GM23248 (cell line): ENCODE measurements around the gene SLC15A1. TPM values are rescaled to one million over a fixed set of nuclear protein-coding genes. Genes with fewer than 3 reads are reported as not detected.
A peak's percentile ranks its signal among the peaks of the same experiment; 100 is the strongest.

ENCODE experiments used
- DNase-seq: peaks from one replicate; pipeline ENCODE4 v3.0.0-alpha.2; 2015
- H2AFZ ChIP-seq: fragments of 200-600 bp; sonication (generic); 2 replicates; pipeline ENCODE4 v1.6.1; 2016; ENCODE audit warnings: antibody characterized with exemption
- H3F3A ChIP-seq: fragments of 200-600 bp; sonication (generic); 2 replicates; pipeline ENCODE4 v1.6.1; 2016; ENCODE audit warnings: mild to moderate bottlenecking, antibody characterized with exemption, mixed run types; ENCODE audit not compliant: insufficient read depth
- H3K27ac ChIP-seq: fragments of 200-600 bp; sonication (generic); 2 replicates; pipeline ENCODE4 v1.5.1; 2016; ENCODE audit warnings: mild to moderate bottlenecking
- H3K27me3 ChIP-seq: fragments of 200-600 bp; sonication (generic); replicated peaks from 2 replicates; pipeline ENCODE4 v1.6.1; 2016; ENCODE audit warnings: mild to moderate bottlenecking; ENCODE audit not compliant: insufficient read depth
- H3K36me3 ChIP-seq: fragments of 200-600 bp; sonication (generic); 2 replicates; pipeline ENCODE4 v1.6.1; 2016; ENCODE audit warnings: low read depth, mild to moderate bottlenecking
- H3K4me1 ChIP-seq: fragments of 200-600 bp; sonication (generic); 2 replicates; pipeline ENCODE4 v1.6.1; 2016; ENCODE audit warnings: mild to moderate bottlenecking; ENCODE audit not compliant: insufficient read depth
- H3K4me2 ChIP-seq: fragments of 200-600 bp; sonication (generic); one replicate; pipeline ENCODE4 v1.6.1; 2016; ENCODE audit warnings: mild to moderate bottlenecking; ENCODE audit not compliant: unreplicated experiment
- H3K4me3 ChIP-seq: fragments of 200-600 bp; sonication (generic); 2 replicates; pipeline ENCODE4 v1.5.1; 2016; ENCODE audit warnings: mild to moderate bottlenecking
- H3K79me2 ChIP-seq: fragments of 200-600 bp; sonication (generic); 2 replicates; pipeline ENCODE4 v1.6.1; 2016; ENCODE audit warnings: mild to moderate bottlenecking; ENCODE audit not compliant: insufficient read depth
- H3K9ac ChIP-seq: fragments of 200-600 bp; sonication (generic); 2 replicates; pipeline ENCODE4 v1.6.1; 2016; ENCODE audit warnings: mild to moderate bottlenecking
- H3K9me2 ChIP-seq: fragments of 200-600 bp; sonication (generic); 2 replicates; pipeline ENCODE4 v1.6.1; 2016; ENCODE audit warnings: mixed run types, mild to moderate bottlenecking, moderate library complexity; ENCODE audit not compliant: insufficient read depth
- H3K9me3 ChIP-seq: fragments of 200-600 bp; sonication (generic); one replicate; pipeline ENCODE4 v1.6.1; 2017; ENCODE audit warnings: low read depth
- H4K20me1 ChIP-seq: fragments of 200-600 bp; sonication (generic); 2 replicates; pipeline ENCODE4 v1.6.0; 2016; ENCODE audit not compliant: insufficient read depth
- EZH2 ChIP-seq: fragments of 200-600 bp; sonication (generic); IDR thresholded peaks from 2 replicates; pipeline ENCODE4 v1.6.1; 2018; ENCODE audit warnings: antibody characterized with exemption, mild to moderate bottlenecking; ENCODE audit not compliant: insufficient read depth, poor library complexity, severe bottlenecking
- EZH2phosphoT487 ChIP-seq: fragments of 200-600 bp; sonication (generic); IDR thresholded peaks from 2 replicates; pipeline ENCODE4 v1.6.1; 2018; ENCODE audit warnings: antibody characterized with exemption, moderate library complexity, mild to moderate bottlenecking, low read depth; ENCODE audit not compliant: insufficient read depth
- WGBS, 2 experiments: methylation state at CpG; one replicate each; pipeline ENCODE4 v1.1.6; 2015 to 2017; ENCODE audit warnings: low lambda C conversion rate in 2 of 2, low coverage in 1 of 2; ENCODE audit errors: missing lambda C conversion rate in 2 of 2; 5-methylcytosine and 5-hydroxymethylcytosine counted together
- in situ Hi-C: fragments of 300-500 bp; cut with MboI; formaldehyde crosslinking; loops from 2 replicates; pipeline ENCODE4 v1.15.0; 2020
- polyA plus RNA-seq: library from polyadenylated mRNA; unstranded; fragments of >200 nt; fragmentation: Nextera tagmentation; extraction: Ambion mirVana; gene quantifications from 2 replicates; pipeline ENCODE4 v1.2.1, GENCODE V29; 2016
- total RNA-seq: library from RNA; depleted of rRNA; stranded (reverse); fragments of >200 nt; shearing (Covaris generic); gene quantifications from 2 replicates; pipeline ENCODE4 v1.2.3, GENCODE V29; 2014

Gene SLC15A1
- total and polyA plus RNA-seq, 2 experiments from 2014 or later = not detected

GRCh38 chr13:98741741-98742435 lies 10.6 kb downstream of the SLC15A1 start:
- TF ChIP-seq EZH2phosphoT487 (no peak), EZH2 (no peak)
- H3F3A ChIP-seq = no peaks in the 10 kb centered on the region
- H3K79me2 ChIP-seq = no peaks in the 10 kb centered on the region
- no peaks in the 10 kb centered on the region for H3K9me3 ChIP-seq
- DNase-seq = peak; percentile 36
- in situ Hi-C loops = no loop called here
- H3K27me3 ChIP-seq = no peaks in the 10 kb centered on the region; the same call in 1 of the 2 replicates
- H4K20me1 ChIP-seq = no peaks in the 10 kb centered on the region
- no peak overlapping the region for H3K4me2 ChIP-seq
- H3K4me1 ChIP-seq = no peaks in the 10 kb centered on the region
- no peak overlapping the region for H2AFZ ChIP-seq
- no peaks in the 10 kb centered on the region for H3K9me2 ChIP-seq
- H3K27ac ChIP-seq = no peak overlapping the region
- H3K4me3 ChIP-seq = no peak overlapping the region
- WGBS, 2 experiments = 67 to 72% methylated on average over 12 to 14 of the region's 14 CpGs
- H3K36me3 ChIP-seq = no peaks in the 10 kb centered on the region
- no peak overlapping the region for H3K9ac ChIP-seq

GRCh38 chr13:98740131-98740530 lies 12.3 kb downstream of the SLC15A1 start:
- Histone ChIP-seq H3K27ac (no peak overlapping the region), H3K79me2 (no peaks in the 10 kb centered on the region), H3F3A (no peaks in the 10 kb centered on the region), H3K36me3 (no peaks in the 10 kb centered on the region), H4K20me1 (no peaks in the 10 kb centered on the region), H3K9ac (no peak overlapping the region), H3K9me3 (no peaks in the 10 kb centered on the region), H3K27me3 (no peaks in the 10 kb centered on the region; the same call in none of the 2 replicates), H3K4me2 (no peak overlapping the region), H3K9me2 (no peaks in the 10 kb centered on the region), H3K4me1 (no peaks in the 10 kb centered on the region), H3K4me3 (no peak overlapping the region), H2AFZ (no peak overlapping the region)
- WGBS, 2 experiments = 76 to 79% methylated on average over 8 of the region's 8 CpGs
- in situ Hi-C loops = no loop called here
- no peak for DNase-seq
- no peak for TF ChIP-seq EZH2phosphoT487
- no peak for TF ChIP-seq EZH2

- TF ChIP-seq EZH2 = no peak
- no peak for TF ChIP-seq EZH2phosphoT487
- Histone ChIP-seq H3K4me3 (no peak overlapping the region), H3K9ac (no peak overlapping the region), H3K36me3 (no peaks in the 10 kb centered on the region), H3K27me3 (peaks cover 3% of the 10 kb centered on the region), H4K20me1 (no peaks in the 10 kb centered on the region), H3K27ac (no peak overlapping the region), H3K79me2 (no peaks in the 10 kb centered on the region), H3K4me1 (no peaks in the 10 kb centered on the region), H3F3A (no peaks in the 10 kb centered on the region), H3K9me3 (no peaks in the 10 kb centered on the region), H3K9me2 (no peaks in the 10 kb centered on the region), H2AFZ (no peak overlapping the region), H3K4me2 (no peak overlapping the region)
- in situ Hi-C loops = no loop called here
- WGBS, 2 experiments = 85 to 100% methylated on average over 1 of the region's 1 CpG
- DNase-seq = no peak
These were observed 13.5 kb downstream of the SLC15A1 start for GRCh38 chr13:98738993-98739392.

- H3K27ac ChIP-seq = no peak overlapping the region
- no peaks in the 10 kb centered on the region for H3K79me2 ChIP-seq
- in situ Hi-C loops = no loop called here
- H3K36me3 ChIP-seq = no peaks in the 10 kb centered on the region
- H3K9ac ChIP-seq = no peak overlapping the region
- no peaks in the 10 kb centered on the region for H3K9me2 ChIP-seq
- no peak overlapping the region for H2AFZ ChIP-seq
- no peak for DNase-seq
- no peaks in the 10 kb centered on the region for H4K20me1 ChIP-seq
- H3F3A ChIP-seq = no peaks in the 10 kb centered on the region
- H3K27me3 ChIP-seq = peaks cover 9% of the 10 kb centered on the region
- no peaks in the 10 kb centered on the region for H3K4me1 ChIP-seq
- H3K4me2 ChIP-seq = no peak overlapping the region
- H3K4me3 ChIP-seq = no peak overlapping the region
- no peaks in the 10 kb centered on the region for H3K9me3 ChIP-seq
- TF ChIP-seq EZH2phosphoT487 (no peak), EZH2 (no peak)
These were observed 14.3 kb downstream of the SLC15A1 start for GRCh38 chr13:98738213-98738612.

- no peak overlapping the region for H3K4me2 ChIP-seq
- H3K9me2 ChIP-seq = no peaks in the 10 kb centered on the region
- H3K27ac ChIP-seq = no peak overlapping the region
- peaks cover 19% of the 10 kb centered on the region for H3K27me3 ChIP-seq
- no peaks in the 10 kb centered on the region for H3K9me3 ChIP-seq
- no peaks in the 10 kb centered on the region for H3K4me1 ChIP-seq
- DNase-seq = no peak
- H3K36me3 ChIP-seq = no peaks in the 10 kb centered on the region
- no peak overlapping the region for H2AFZ ChIP-seq
- no peak overlapping the region for H3K4me3 ChIP-seq
- no peak for TF ChIP-seq EZH2phosphoT487
- TF ChIP-seq EZH2 = no peak
- H4K20me1 ChIP-seq = no peaks in the 10 kb centered on the region
- WGBS, 2 experiments = 33 to 48% methylated on average over 3 of the region's 3 CpGs
- H3K9ac ChIP-seq = no peak overlapping the region
- in situ Hi-C loops = no loop called here
- no peaks in the 10 kb centered on the region for H3K79me2 ChIP-seq
- H3F3A ChIP-seq = no peaks in the 10 kb centered on the region
These were observed 20.5 kb downstream of the SLC15A1 start for GRCh38 chr13:98731925-98732324.
